GM12878 (cell line): ENCODE measurements around the gene PCDHB6. TPM values are rescaled to one million over a fixed set of nuclear protein-coding genes. Genes with fewer than 3 reads are reported as not detected.

Source experiments
- ATAC-seq: fragments of 200-7000 bp; cut with Tn5 transposase; 3 replicates; pipeline ENCODE4 v1.9.1; 2020; ENCODE audit warnings: mild to moderate bottlenecking, moderate library complexity
- Bru-seq: library from RNA; stranded (reverse); fragments of 400-500 nt; gene quantifications from one replicate; lab custom pipeline; 2021; lab: Mats Ljungman, UMichigan
- BruChase-seq, 2 experiments: library from RNA; stranded (reverse); fragments of 400-500 nt; gene quantifications; one replicate each; lab custom pipeline; 2021; lab: Mats Ljungman, UMichigan
- BruUV-seq: library from RNA; stranded (reverse); fragments of 400-500 nt; replicated peaks from 2 replicates; lab custom pipeline; 2021; lab: Mats Ljungman, UMichigan
- CTCF ChIA-PET: fragments of 300-600 bp; sonication (Branson Sonifier 250); formaldehyde crosslinking; extraction: SDS; loops from one replicate; lab custom pipeline; 2021; ENCODE audit warnings: inconsistent platforms; lab: Yijun Ruan, JAX
- POLR2A ChIA-PET: fragments of 350-600 bp; formaldehyde crosslinking; extraction: SDS; loops from one replicate; lab custom pipeline; 2021; ENCODE audit warnings: inconsistent platforms; lab: Charles Lee
- RAD21 ChIA-PET: fragments of 300-600 bp; sonication (Branson Sonifier 250); formaldehyde crosslinking; loops from one replicate; lab custom pipeline; 2023; ENCODE audit warnings: antibody characterized with exemption; ENCODE audit not compliant: unreplicated experiment; lab: Charles Lee
- SMC1A ChIA-PET: fragments of 300-600 bp; sonication (Branson Sonifier 250); formaldehyde crosslinking; loops from one replicate; lab custom pipeline; 2023; ENCODE audit not compliant: unreplicated experiment, uncharacterized antibody; lab: Charles Lee
- DNase-seq: peaks from one replicate; pipeline ENCODE4 v3.0.0-alpha.2; 2011; ENCODE audit warnings: low read depth, low spot score
- FAIRE-seq: peaks from 3 replicates; lab custom pipeline; 2011; peaks lifted over from hg19 to GRCh38; lab: Jason Lieb, UNC
- H2AFZ ChIP-seq: 2 replicates; pipeline ENCODE4 v1.6.0; 2011; ENCODE audit warnings: low read depth, low read length, control low read depth; ENCODE audit not compliant: control insufficient read depth
- H3K27ac ChIP-seq: 2 replicates; pipeline ENCODE4 v1.5.1; 2011; ENCODE audit warnings: control low read depth; ENCODE audit not compliant: control insufficient read depth, insufficient read depth
- H3K27me3 ChIP-seq, 2 experiments: replicated peaks in 1 of 2; 2 replicates each; pipeline versions ENCODE4 v1.6.0 to v1.6.1; 2011; ENCODE audit warnings: low read length in 1 of 2; ENCODE audit not compliant: control insufficient read depth in 2 of 2, insufficient read depth in 2 of 2
- H3K36me3 ChIP-seq, 2 experiments: 2 replicates each; pipeline ENCODE4 v1.5.1; 2011; ENCODE audit warnings: low read length in 1 of 2; ENCODE audit not compliant: control insufficient read depth in 2 of 2, insufficient read depth in 2 of 2
- H3K4me1 ChIP-seq: 2 replicates; pipeline ENCODE4 v1.6.1; 2011; ENCODE audit warnings: mild to moderate bottlenecking, low read length, moderate library complexity, mixed read lengths; ENCODE audit not compliant: control insufficient read depth, insufficient read depth
- H3K4me2 ChIP-seq: 2 replicates; pipeline ENCODE4 v1.6.0; 2011; ENCODE audit warnings: control low read depth; ENCODE audit not compliant: control insufficient read depth, insufficient read depth
- H3K4me3 ChIP-seq: fragments of 200-600 bp; sonication (generic); 2 replicates; pipeline ENCODE4 v1.5.1; 2016
- H3K79me2 ChIP-seq: 2 replicates; pipeline ENCODE4 v1.6.0; 2011; ENCODE audit warnings: low read length; ENCODE audit not compliant: control insufficient read depth, insufficient read depth
- H3K9ac ChIP-seq: 2 replicates; pipeline ENCODE4 v1.8.0; 2011; ENCODE audit warnings: low read length, control low read depth, mixed read lengths; ENCODE audit not compliant: control insufficient read depth, insufficient read depth
- H3K9me3 ChIP-seq: replicated peaks from 3 replicates; pipeline ENCODE4 v1.5.1; 2011; ENCODE audit warnings: mild to moderate bottlenecking, low read length; ENCODE audit not compliant: control insufficient read depth, insufficient read depth
- H4K20me1 ChIP-seq: 2 replicates; pipeline ENCODE4 v1.6.0; 2011; ENCODE audit not compliant: control insufficient read depth, insufficient read depth
- POLR2AphosphoS5 ChIP-seq: IDR thresholded peaks from 2 replicates; pipeline ENCODE4 v1.6.1; 2011; ENCODE audit warnings: mild to moderate bottlenecking, low read length, inconsistent platforms
- SUPT20H ChIP-seq: IDR thresholded peaks from 2 replicates; pipeline ENCODE4 v1.6.1; 2011; ENCODE audit warnings: low read depth, mild to moderate bottlenecking, low read length, moderate library complexity, borderline replicate concordance; ENCODE audit not compliant: control insufficient read depth
- WGBS: methylation state at CpG from one replicate; pipeline ENCODE4 v1.1.6; 2016; ENCODE audit warnings: low lambda C conversion rate; ENCODE audit not compliant: insufficient replicate concordance, insufficient coverage; ENCODE audit errors: missing lambda C conversion rate; 5-methylcytosine and 5-hydroxymethylcytosine counted together
- in situ Hi-C: fragments of 300-500 bp; cut with MboI; formaldehyde crosslinking; loops from 9 replicates; pipeline ENCODE4 v1.14.3; 2018; ENCODE audit warnings: mixed read lengths
- intact Hi-C: fragments of 100-400 bp; cut with micrococcal nuclease; formaldehyde crosslinking; loops from one replicate; pipeline ENCODE4 v1.14.2; 2022; ENCODE audit not compliant: unreplicated experiment
- long read RNA-seq, 2 experiments: library from polyadenylated mRNA; unstranded; transcript quantifications; one replicate each; pipeline ENCODE4 v2.0.0, GENCODE V29; 2019 to 2020
- polyA minus RNA-seq, 3 experiments: library from RNA; depleted of rRNA, polyadenylated mRNA; stranded (reverse); fragments of >200 nt; gene quantifications; 2 replicates each; pipeline ENCODE4 v1.2.3, GENCODE V29; 2011
- polyA plus RNA-seq, 11 experiments: library from polyadenylated mRNA; depleted of rRNA in 4 of 11; unstranded in 6 of 11; stranded (reverse) in 5 of 11; fragments of >200 nt; fragmentation: Nextera tagmentation in 4 of 11; fragmentation: Illumina TruSeq in 1 of 11; extraction: Ambion mirVana in 4 of 11; extraction: Trizol in 1 of 11; gene quantifications; 1 replicate in 1 of 11; 2 replicates in 10 of 11; pipeline versions ENCODE4 v1.2.1 to v1.2.3, GENCODE V29; 2011 to 2016; ENCODE audit warnings: inconsistent platforms in 2 of 11, missing spikeins in 2 of 11, low read depth in 1 of 11
- total RNA-seq, 4 experiments: library from RNA; depleted of rRNA in 3 of 4; stranded (reverse); fragments of >200 nt in 3 of 4; fragmentation: Illumina TruSeq in 1 of 4; extraction: Trizol in 1 of 4; gene quantifications; 2 replicates each; pipeline versions ENCODE4 v1.2.1 to v1.2.3, GENCODE V29; 2013 to 2021
- TF ChIP-seq, protein P1 (sequence below): IDR thresholded peaks from 2 replicates; pipeline ENCODE4 v1.6.1; 2011; ENCODE audit warnings: mild to moderate bottlenecking, low read depth, low read length, moderate library complexity; ENCODE audit not compliant: insufficient replicate concordance

PCDHB6 gene
- total RNA-seq (2013; cell fraction: nucleolus; rRNA removed) = not detected in 2 replicates
- total RNA-seq (2014; rRNA removed) (not detected in 2 replicates), total RNA-seq (2014; rRNA removed; fragmentation: Illumina TruSeq; extraction: Trizol) (not detected in 2 replicates), total RNA-seq (2021) (not detected in 2 replicates), polyA plus RNA-seq (2011; rRNA removed) (0.03 TPM in 1 of 2 replicates, not detected in the other), polyA plus RNA-seq (2014; fragmentation: Illumina TruSeq; extraction: Trizol) (not detected in 2 replicates), polyA plus RNA-seq (2014; fragmentation: Nextera tagmentation; extraction: Ambion mirVana) (not detected), polyA plus RNA-seq (2014; rRNA removed) (not detected in 2 replicates), polyA plus RNA-seq (2016; fragmentation: Nextera tagmentation; extraction: Ambion mirVana) (not detected), polyA minus RNA-seq (2011; rRNA and poly(A)+ RNA removed) (not detected in 2 replicates), Bru-seq, nascent RNA (percentile 15 among the genes with signal in this experiment), BruChase-seq, experiment 1, labeled RNA remaining after a 6-hour chase (not detected), BruChase-seq, experiment 2, labeled RNA remaining after a 2-hour chase (percentile 13 among the genes with signal in this experiment)
- polyA plus RNA-seq (2011; ENCODE audit: low read depth) = not detected
- not detected in 2 replicates for polyA plus RNA-seq (2011; cell fraction: cytosol; rRNA removed)
- not detected in 2 replicates for polyA plus RNA-seq (2011; cell fraction: nucleus; rRNA removed)
- not detected in 2 replicates for polyA plus RNA-seq (2012)
- polyA minus RNA-seq (2011; cell fraction: cytosol; rRNA and poly(A)+ RNA removed) = not detected in 2 replicates
- polyA minus RNA-seq (2011; cell fraction: nucleus; rRNA and poly(A)+ RNA removed) = not detected in 2 replicates
- long read RNA-seq, experiment 1 = 0 reads
- long read RNA-seq, experiment 2 = 0 reads

DNA sequence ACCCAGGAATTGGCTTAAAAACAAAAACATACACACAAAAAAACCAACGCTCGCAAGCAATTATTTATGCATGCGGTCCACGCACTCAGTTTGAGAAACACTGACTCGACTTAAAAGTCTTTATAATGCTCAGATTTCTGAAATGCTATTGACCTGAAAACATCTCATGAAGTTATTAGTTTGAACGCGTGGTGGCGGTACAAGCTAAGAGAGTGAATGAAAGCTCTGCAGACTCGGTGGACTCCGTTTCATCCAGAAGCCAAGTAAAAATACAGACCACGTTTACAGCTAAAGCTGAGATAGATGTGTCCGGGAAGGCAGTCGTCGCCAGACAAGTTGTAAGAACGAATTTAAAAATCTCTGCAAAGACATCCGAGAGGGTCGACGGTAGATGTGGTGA lies at the start of gene PCDHB6:
TSS of gene PCDHB6 (plus strand) at position 246 of the 400 bp plus-strand sequence. CDS start 201 bp downstream, outside the sequence.
- in situ Hi-C loops = no loop called here
- no peaks in the 10 kb centered on the region for H3K4me1 ChIP-seq
- ChIA-PET RAD21 (no interaction called here), CTCF (interaction anchor here (0.6 to 1.7 kb wide), 2 partner anchors 149 to 414 kb away, joined by 4 read pairs; no protein-coding TSS in a partner anchor), POLR2A (no interaction called here), SMC1A (no interaction called here)
- H3K9me3 ChIP-seq = no peaks in the 10 kb centered on the region; the same call in 1 of the 3 replicates
- no peak within 1 kb of the TSS for H3K4me3 ChIP-seq
- intact Hi-C loops = no loop called here
- WGBS = 29% methylated on average over 18 of the region's 18 CpGs
- ATAC-seq = no peak; the same call in 2 of the 3 replicates
- no peak for DNase-seq
- H2AFZ ChIP-seq = no peak within 1 kb of the TSS
- H4K20me1 ChIP-seq = no peaks in the 10 kb centered on the region
- H3K36me3 ChIP-seq = no peaks in the 10 kb centered on the region
- TF ChIP-seq, protein P1, sequence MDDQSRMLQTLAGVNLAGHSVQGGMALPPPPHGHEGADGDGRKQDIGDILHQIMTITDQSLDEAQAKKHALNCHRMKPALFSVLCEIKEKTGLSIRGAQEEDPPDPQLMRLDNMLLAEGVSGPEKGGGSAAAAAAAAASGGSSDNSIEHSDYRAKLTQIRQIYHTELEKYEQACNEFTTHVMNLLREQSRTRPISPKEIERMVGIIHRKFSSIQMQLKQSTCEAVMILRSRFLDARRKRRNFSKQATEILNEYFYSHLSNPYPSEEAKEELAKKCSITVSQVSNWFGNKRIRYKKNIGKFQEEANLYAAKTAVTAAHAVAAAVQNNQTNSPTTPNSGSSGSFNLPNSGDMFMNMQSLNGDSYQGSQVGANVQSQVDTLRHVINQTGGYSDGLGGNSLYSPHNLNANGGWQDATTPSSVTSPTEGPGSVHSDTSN = no peak
- TF ChIP-seq SUPT20H = no peak
- no peak for TF ChIP-seq POLR2AphosphoS5
- BruUV-seq = no TSS peak
- no peak for FAIRE-seq
- no peak within 1 kb of the TSS for H3K27ac ChIP-seq
- no peaks in the 10 kb centered on the region for H3K79me2 ChIP-seq
- no peak within 1 kb of the TSS for H3K9ac ChIP-seq
- H3K4me2 ChIP-seq = no peak within 1 kb of the TSS
- H3K27me3 ChIP-seq = no peaks in the 10 kb centered on the region
